ENCODE measurements around the gene C1R.

Gene C1R

GRCh38 chr12:7068994-7069346 is 23.3 kb downstream of the C1R start:
- no peak overlapping the region for H3K9ac ChIP-seq (ENCODE audit: low read depth, low read length, poor library complexity, severe bottlenecking)
- no peaks in the 10 kb centered on the region for H3K9me3 ChIP-seq (ENCODE audit: insufficient read depth, low read depth, low read length)
- no peaks in the 10 kb centered on the region for H3K9me2 ChIP-seq (replicated peaks; ENCODE audit: low read depth, low read length)
- H3K4me3 ChIP-seq (ENCODE audit: low read length, poor library complexity, severe bottlenecking) = no peak overlapping the region
- peaks cover 5% of the 10 kb centered on the region for H3K4me1 ChIP-seq (ENCODE audit: insufficient read depth, low read length, poor library complexity, severe bottlenecking)
- H3K4me2 ChIP-seq (ENCODE audit: low read depth, low read length, poor library complexity, severe bottlenecking) = no peak overlapping the region
- H3K27me3 ChIP-seq (ENCODE audit: insufficient read depth, low read length, poor library complexity, severe bottlenecking) = no peaks in the 10 kb centered on the region
- no peak overlapping the region for H2AFZ ChIP-seq (ENCODE audit: low read length)
- no peaks in the 10 kb centered on the region for H4K20me1 ChIP-seq (ENCODE audit: insufficient read depth, low read length, poor library complexity, severe bottlenecking)
- no peak for TF ChIP-seq CTCF (conservative IDR thresholded peaks at IDR 0.05; ENCODE audit: low read length)
- no peak for TF ChIP-seq EZH2phosphoT487 (IDR thresholded peaks at IDR 0.05; ENCODE audit: borderline replicate concordance)
- H3K36me3 ChIP-seq (ENCODE audit: insufficient read depth, low read length) = no peaks in the 10 kb centered on the region
- no peaks in the 10 kb centered on the region for H3F3A ChIP-seq (ENCODE audit: low read depth)
- no peaks in the 10 kb centered on the region for H3K79me2 ChIP-seq (ENCODE audit: insufficient read depth, low read length)

- H3K36me3 ChIP-seq (ENCODE audit: insufficient read depth, low read length) = no peaks in the 10 kb centered on the region
- H3K79me2 ChIP-seq (ENCODE audit: insufficient read depth, low read length) = no peaks in the 10 kb centered on the region
- H3K4me2 ChIP-seq (ENCODE audit: low read depth, low read length, poor library complexity, severe bottlenecking) = no peak overlapping the region
- H3F3A ChIP-seq (ENCODE audit: low read depth) = no peaks in the 10 kb centered on the region
- no peaks in the 10 kb centered on the region for H3K9me3 ChIP-seq (ENCODE audit: insufficient read depth, low read depth, low read length)
- no peaks in the 10 kb centered on the region for H4K20me1 ChIP-seq (ENCODE audit: insufficient read depth, low read length, poor library complexity, severe bottlenecking)
- H3K27me3 ChIP-seq (ENCODE audit: insufficient read depth, low read length, poor library complexity, severe bottlenecking) = no peaks in the 10 kb centered on the region
- TF ChIP-seq EZH2phosphoT487 (IDR thresholded peaks at IDR 0.05; ENCODE audit: borderline replicate concordance) (no peak), CTCF (conservative IDR thresholded peaks at IDR 0.05; ENCODE audit: low read length) (no peak)
- H3K4me1 ChIP-seq (ENCODE audit: insufficient read depth, low read length, poor library complexity, severe bottlenecking) = no peaks in the 10 kb centered on the region
- no peak overlapping the region for H3K9ac ChIP-seq (ENCODE audit: low read depth, low read length, poor library complexity, severe bottlenecking)
- no peaks in the 10 kb centered on the region for H3K9me2 ChIP-seq (replicated peaks; ENCODE audit: low read depth, low read length)
- no peak overlapping the region for H2AFZ ChIP-seq (ENCODE audit: low read length)
- no peak overlapping the region for H3K4me3 ChIP-seq (ENCODE audit: low read length, poor library complexity, severe bottlenecking)
These were observed 23.8 kb downstream of the C1R start for GRCh38 chr12:7068240-7068993.

- Histone ChIP-seq H3K4me1 (ENCODE audit: insufficient read depth, low read length, poor library complexity, severe bottlenecking) (no peaks in the 10 kb centered on the region), H4K20me1 (ENCODE audit: insufficient read depth, low read length, poor library complexity, severe bottlenecking) (no peaks in the 10 kb centered on the region), H3F3A (ENCODE audit: low read depth) (no peaks in the 10 kb centered on the region), H3K4me2 (ENCODE audit: low read depth, low read length, poor library complexity, severe bottlenecking) (no peak overlapping the region), H3K36me3 (ENCODE audit: insufficient read depth, low read length) (no peaks in the 10 kb centered on the region), H2AFZ (ENCODE audit: low read length) (no peak overlapping the region), H3K27me3 (ENCODE audit: insufficient read depth, low read length, poor library complexity, severe bottlenecking) (no peaks in the 10 kb centered on the region), H3K9ac (ENCODE audit: low read depth, low read length, poor library complexity, severe bottlenecking) (no peak overlapping the region), H3K79me2 (ENCODE audit: insufficient read depth, low read length) (no peaks in the 10 kb centered on the region), H3K9me2 (replicated peaks; ENCODE audit: low read depth, low read length) (no peaks in the 10 kb centered on the region), H3K4me3 (ENCODE audit: low read length, poor library complexity, severe bottlenecking) (no peak overlapping the region), H3K9me3 (ENCODE audit: insufficient read depth, low read depth, low read length) (no peaks in the 10 kb centered on the region)
- TF ChIP-seq EZH2phosphoT487 (IDR thresholded peaks at IDR 0.05; ENCODE audit: borderline replicate concordance) (no peak), CTCF (conservative IDR thresholded peaks at IDR 0.05; ENCODE audit: low read length) (no peak)
These were observed 25.1 kb downstream of the C1R start for GRCh38 chr12:7067096-7067495.
